ENCODE measurements around the gene BBS2.

BBS2 gene

GRCh38 chr16:56483394-56483793 lies 36.4 kb downstream of the BBS2 start:
- no peak overlapping the region for H3K18ac ChIP-seq (ENCODE audit: low read length)
- H3K9me3 ChIP-seq (replicated peaks in 1 of 2; ENCODE audit: control insufficient read depth in 2 of 2, insufficient read depth in 1 of 2, low read depth in 1 of 2, low read length in 2 of 2) = no peaks in the 10 kb centered on the region
- H2BK5ac ChIP-seq (ENCODE audit: low read length) = no peak overlapping the region
- H3K4me2 ChIP-seq (ENCODE audit: insufficient read depth, low read length, poor library complexity, severe bottlenecking) = no peak overlapping the region
- H2BK120ac ChIP-seq (ENCODE audit: low read depth, low read length) = no peak overlapping the region
- H2AFZ ChIP-seq (ENCODE audit: low read length) = no peak overlapping the region
- no peak overlapping the region for H4K91ac ChIP-seq (ENCODE audit: low read depth, low read length, poor library complexity)
- H3K4me3 ChIP-seq (ENCODE audit: low read length in 2 of 2) = no peak overlapping the region
- H2BK15ac ChIP-seq (ENCODE audit: low read length) = no peak overlapping the region
- peaks cover 10 to 71% of the 10 kb centered on the region in 2 donors for H3K36me3 ChIP-seq (replicated peaks in 1 of 2; ENCODE audit: control insufficient read depth in 2 of 2, insufficient read depth in 2 of 2, low read length in 2 of 2)
- no peak overlapping the region for H4K8ac ChIP-seq (ENCODE audit: low read depth, low read length)
- H3K23ac ChIP-seq (ENCODE audit: low read depth, low read length, poor library complexity) = no peak overlapping the region
- H3K27ac ChIP-seq (replicated peaks; ENCODE audit: low read length) = no peak overlapping the region
- H2AK5ac ChIP-seq (ENCODE audit: low read depth, low read length) = no peak overlapping the region
- H3K9ac ChIP-seq (ENCODE audit: low read depth, low read length, poor library complexity) = no peak overlapping the region
- no peak overlapping the region for H3K14ac ChIP-seq (ENCODE audit: low read length)
- DNase-seq (ENCODE audit: low spot score) = no peak
- H3K27me3 ChIP-seq (ENCODE audit: control insufficient read depth in 3 of 3, insufficient read depth in 3 of 3, low read depth in 1 of 3, low read length in 3 of 3) = no peaks in the 10 kb centered on the region
- no peaks in the 10 kb centered on the region for H3K4me1 ChIP-seq (ENCODE audit: control insufficient read depth in 2 of 2, insufficient read depth in 1 of 2, low read depth in 1 of 2, low read length in 2 of 2)
- no peak overlapping the region for H2BK12ac ChIP-seq (ENCODE audit: low read length)
- no peaks in the 10 kb centered on the region for H3K79me1 ChIP-seq (ENCODE audit: low read depth, low read length)
- no peak overlapping the region for H3K4ac ChIP-seq (ENCODE audit: low read length)

- Histone ChIP-seq H2BK12ac (ENCODE audit: low read length) (no peak overlapping the region), H2AK5ac (ENCODE audit: low read depth, low read length) (no peak overlapping the region), H3K9me3 (replicated peaks in 1 of 2; ENCODE audit: control insufficient read depth in 2 of 2, insufficient read depth in 1 of 2, low read depth in 1 of 2, low read length in 2 of 2) (no peaks in the 10 kb centered on the region), H3K4me1 (ENCODE audit: control insufficient read depth in 2 of 2, insufficient read depth in 1 of 2, low read depth in 1 of 2, low read length in 2 of 2) (no peaks in the 10 kb centered on the region), H3K4ac (ENCODE audit: low read length) (no peak overlapping the region), H2BK5ac (ENCODE audit: low read length) (no peak overlapping the region), H2AFZ (ENCODE audit: low read length) (no peak overlapping the region), H3K4me2 (ENCODE audit: insufficient read depth, low read length, poor library complexity, severe bottlenecking) (no peak overlapping the region), H3K4me3 (ENCODE audit: low read length in 2 of 2) (no peak overlapping the region), H3K18ac (ENCODE audit: low read length) (no peak overlapping the region), H3K27me3 (ENCODE audit: control insufficient read depth in 3 of 3, insufficient read depth in 3 of 3, low read depth in 1 of 3, low read length in 3 of 3) (no peaks in the 10 kb centered on the region), H4K8ac (ENCODE audit: low read depth, low read length) (no peak overlapping the region), H3K79me1 (ENCODE audit: low read depth, low read length) (no peaks in the 10 kb centered on the region), H3K27ac (replicated peaks; ENCODE audit: low read length) (no peak overlapping the region), H2BK120ac (ENCODE audit: low read depth, low read length) (no peak overlapping the region), H3K14ac (ENCODE audit: low read length) (no peak overlapping the region), H4K91ac (ENCODE audit: low read depth, low read length, poor library complexity) (no peak overlapping the region), H3K9ac (ENCODE audit: low read depth, low read length, poor library complexity) (no peak overlapping the region), H2BK15ac (ENCODE audit: low read length) (no peak overlapping the region), H3K23ac (ENCODE audit: low read depth, low read length, poor library complexity) (no peak overlapping the region), H3K36me3 (replicated peaks in 1 of 2; ENCODE audit: control insufficient read depth in 2 of 2, insufficient read depth in 2 of 2, low read length in 2 of 2) (peaks cover 12 to 77% of the 10 kb centered on the region in 2 donors)
- WGBS, 2 donors (ENCODE audit: extremely low coverage in 2 of 2, insufficient read length in 2 of 2, insufficient replicate concordance in 1 of 2) = no CpG with 5 or more reads among the region's 5 CpGs
- DNase-seq (ENCODE audit: low spot score) = no peak
Measured at GRCh38 chr16:56482683-56483236, 37.1 kb downstream of the BBS2 start.

GRCh38 chr16:56481468-56482122 lies 38.2 kb downstream of the BBS2 start:
- Histone ChIP-seq H3K79me1 (ENCODE audit: low read depth, low read length) (no peaks in the 10 kb centered on the region), H3K4me2 (ENCODE audit: insufficient read depth, low read length, poor library complexity, severe bottlenecking) (no peak overlapping the region), H2AFZ (ENCODE audit: low read length) (no peak overlapping the region), H2AK5ac (ENCODE audit: low read depth, low read length) (no peak overlapping the region), H2BK15ac (ENCODE audit: low read length) (no peak overlapping the region), H3K9me3 (replicated peaks in 1 of 2; ENCODE audit: control insufficient read depth in 2 of 2, insufficient read depth in 1 of 2, low read depth in 1 of 2, low read length in 2 of 2) (no peaks in the 10 kb centered on the region), H3K27ac (replicated peaks; ENCODE audit: low read length) (no peak overlapping the region), H3K4ac (ENCODE audit: low read length) (no peak overlapping the region), H2BK5ac (ENCODE audit: low read length) (no peak overlapping the region), H3K4me3 (ENCODE audit: low read length in 2 of 2) (no peak overlapping the region), H3K23ac (ENCODE audit: low read depth, low read length, poor library complexity) (no peak overlapping the region), H2BK12ac (ENCODE audit: low read length) (no peak overlapping the region), H3K18ac (ENCODE audit: low read length) (no peak overlapping the region), H3K9ac (ENCODE audit: low read depth, low read length, poor library complexity) (no peak overlapping the region), H3K36me3 (replicated peaks in 1 of 2; ENCODE audit: control insufficient read depth in 2 of 2, insufficient read depth in 2 of 2, low read length in 2 of 2) (peaks cover 14 to 88% of the 10 kb centered on the region in 2 donors), H4K8ac (ENCODE audit: low read depth, low read length) (no peak overlapping the region), H4K91ac (ENCODE audit: low read depth, low read length, poor library complexity) (no peak overlapping the region), H3K27me3 (ENCODE audit: control insufficient read depth in 3 of 3, insufficient read depth in 3 of 3, low read depth in 1 of 3, low read length in 3 of 3) (no peaks in the 10 kb centered on the region), H3K4me1 (ENCODE audit: control insufficient read depth in 2 of 2, insufficient read depth in 1 of 2, low read depth in 1 of 2, low read length in 2 of 2) (no peaks in the 10 kb centered on the region), H2BK120ac (ENCODE audit: low read depth, low read length) (no peak overlapping the region), H3K14ac (ENCODE audit: low read length) (no peak overlapping the region)
- DNase-seq (ENCODE audit: low spot score) = no peak
- WGBS, 2 donors (ENCODE audit: extremely low coverage in 2 of 2, insufficient read length in 2 of 2, insufficient replicate concordance in 1 of 2) = no CpG with 5 or more reads among the region's 2 CpGs

- Histone ChIP-seq H3K27ac (replicated peaks; ENCODE audit: low read length) (no peak overlapping the region), H2BK120ac (ENCODE audit: low read depth, low read length) (no peak overlapping the region), H4K91ac (ENCODE audit: low read depth, low read length, poor library complexity) (no peak overlapping the region), H3K4me2 (ENCODE audit: insufficient read depth, low read length, poor library complexity, severe bottlenecking) (no peak overlapping the region), H3K4ac (ENCODE audit: low read length) (no peak overlapping the region), H4K8ac (ENCODE audit: low read depth, low read length) (no peak overlapping the region), H2BK15ac (ENCODE audit: low read length) (no peak overlapping the region), H3K27me3 (ENCODE audit: control insufficient read depth in 3 of 3, insufficient read depth in 3 of 3, low read depth in 1 of 3, low read length in 3 of 3) (no peaks in the 10 kb centered on the region), H3K14ac (ENCODE audit: low read length) (no peak overlapping the region), H3K4me3 (ENCODE audit: low read length in 2 of 2) (no peak overlapping the region), H3K79me1 (ENCODE audit: low read depth, low read length) (no peaks in the 10 kb centered on the region), H2BK12ac (ENCODE audit: low read length) (no peak overlapping the region), H3K9ac (ENCODE audit: low read depth, low read length, poor library complexity) (no peak overlapping the region), H3K36me3 (replicated peaks in 1 of 2; ENCODE audit: control insufficient read depth in 2 of 2, insufficient read depth in 2 of 2, low read length in 2 of 2) (peaks cover 19 to 89% of the 10 kb centered on the region in 2 donors), H3K23ac (ENCODE audit: low read depth, low read length, poor library complexity) (no peak overlapping the region), H2AK5ac (ENCODE audit: low read depth, low read length) (no peak overlapping the region), H3K4me1 (ENCODE audit: control insufficient read depth in 2 of 2, insufficient read depth in 1 of 2, low read depth in 1 of 2, low read length in 2 of 2) (no peaks in the 10 kb centered on the region), H2BK5ac (ENCODE audit: low read length) (no peak overlapping the region), H2AFZ (ENCODE audit: low read length) (no peak overlapping the region), H3K9me3 (replicated peaks in 1 of 2; ENCODE audit: control insufficient read depth in 2 of 2, insufficient read depth in 1 of 2, low read depth in 1 of 2, low read length in 2 of 2) (no peaks in the 10 kb centered on the region), H3K18ac (ENCODE audit: low read length) (no peak overlapping the region)
- DNase-seq (ENCODE audit: low spot score) = no peak
- no CpG with 5 or more reads among the region's 7 CpGs for WGBS, 2 donors (ENCODE audit: extremely low coverage in 2 of 2, insufficient read length in 2 of 2, insufficient replicate concordance in 1 of 2)
Measured at GRCh38 chr16:56480776-56481467, 38.9 kb downstream of the BBS2 start.

Data from neuronal stem cell (in vitro differentiated cells).